ENCODE data around the gene CDC42EP4. TPM values are rescaled to one million over a fixed set of nuclear protein-coding genes. Genes with fewer than 3 reads are reported as not detected.
"Not testable (repeated sequence)": the region's sequence is repeated elsewhere in the genome, so short reads cannot be mapped to it uniquely, and the experiment has no call there.

Gene CDC42EP4
- total and polyA plus RNA-seq, 2 donors (not counting 1 experiment from before 2014, with no cell fraction given) = 20.9 to 34.2 TPM

- peaks cover 35% of the 10 kb centered on the region for H3K4me1 ChIP-seq (ENCODE audit: control insufficient read depth, extremely low read depth, insufficient read depth, low read length)
Observed at GRCh38 chr17:73309727-73310596, 1.8 kb downstream of the CDC42EP4 start.

GRCh38 chr17:73308959-73309358 lies 2.8 kb downstream of the CDC42EP4 start:
- H4K20me1 ChIP-seq (ENCODE audit: control insufficient read depth, extremely low read depth, insufficient read depth, low read length); H3K4me2 ChIP-seq (ENCODE audit: extremely low read depth, insufficient read depth, low read length); H3K36me3 ChIP-seq (ENCODE audit: control insufficient read depth, insufficient read depth, low read length); H3K9me3 ChIP-seq (ENCODE audit: control insufficient read depth, insufficient read depth, low read depth, low read length); H3K27me3 ChIP-seq (ENCODE audit: control insufficient read depth, insufficient read depth, low read length); H2AFZ ChIP-seq (ENCODE audit: low read length); H3K9ac ChIP-seq (ENCODE audit: insufficient read depth, low read length); DNase-seq (ENCODE audit: low read depth in 2 of 2): not testable (repeated sequence)
- H3K4me3 ChIP-seq (replicated peaks in 1 of 4; ENCODE audit: control extremely low read depth in 1 of 4, insufficient read depth in 1 of 4, low read depth in 3 of 4, low read length in 4 of 4) = peak overlapping the region in 2 of 4 experiments; percentile 90 to 100
- H3K79me2 ChIP-seq (ENCODE audit: control insufficient read depth, insufficient read depth, low read length) = peaks cover 67% of the 10 kb centered on the region
- H3K4me1 ChIP-seq (ENCODE audit: control insufficient read depth, extremely low read depth, insufficient read depth, low read length) = peaks cover 44% of the 10 kb centered on the region
- H3K27ac ChIP-seq (ENCODE audit: insufficient read depth, low read length) = peak overlapping the region; percentile 29

More at GRCh38 chr17:73309727-73310596, 1.8 kb downstream of the CDC42EP4 start:
- Histone ChIP-seq H3K9me3 (ENCODE audit: control insufficient read depth, insufficient read depth, low read depth, low read length) (no peaks in the 10 kb centered on the region), H3K9ac (ENCODE audit: insufficient read depth, low read length) (peak overlapping the region; percentile 88), H3K36me3 (ENCODE audit: control insufficient read depth, insufficient read depth, low read length) (no peaks in the 10 kb centered on the region), H3K79me2 (ENCODE audit: control insufficient read depth, insufficient read depth, low read length) (peaks cover 57% of the 10 kb centered on the region), H2AFZ (ENCODE audit: low read length) (no peak overlapping the region), H4K20me1 (ENCODE audit: control insufficient read depth, extremely low read depth, insufficient read depth, low read length) (no peaks in the 10 kb centered on the region), H3K4me3 (replicated peaks in 1 of 4; ENCODE audit: control extremely low read depth in 1 of 4, insufficient read depth in 1 of 4, low read depth in 3 of 4, low read length in 4 of 4) (peak overlapping the region; percentile 88 to 100 (median 94)), H3K27me3 (ENCODE audit: control insufficient read depth, insufficient read depth, low read length) (no peaks in the 10 kb centered on the region), H3K4me2 (ENCODE audit: extremely low read depth, insufficient read depth, low read length) (peak overlapping the region; percentile 92), H3K27ac (ENCODE audit: insufficient read depth, low read length) (peak overlapping the region; percentile 96)
- DNase-seq (ENCODE audit: low read depth in 2 of 2) = no peak
- TF ChIP-seq CTCF (conservative IDR thresholded peaks at IDR 0.05 in 1 of 2, IDR thresholded peaks at IDR 0.05 in 1 of 2; ENCODE audit: low read depth in 1 of 2, low read length in 2 of 2) = no peak
- TF ChIP-seq EZH2 (IDR thresholded peaks at IDR 0.05; ENCODE audit: low read length, missing control alignments) = no peak

GRCh38 chr17:73308017-73308823 lies 3.6 kb downstream of the CDC42EP4 start:
- Histone ChIP-seq H3K27ac (ENCODE audit: insufficient read depth, low read length) (peak overlapping the region; percentile 69), H3K9ac (ENCODE audit: insufficient read depth, low read length) (no peak overlapping the region), H4K20me1 (ENCODE audit: control insufficient read depth, extremely low read depth, insufficient read depth, low read length) (no peaks in the 10 kb centered on the region)

More at GRCh38 chr17:73308017-73308823, 3.6 kb downstream of the CDC42EP4 start:
- DNase-seq (ENCODE audit: low read depth in 2 of 2) = peak; percentile 86 to 95
- peak overlapping the region; percentile 7 to 100 (median 58) for H3K4me3 ChIP-seq (replicated peaks in 1 of 4; ENCODE audit: control extremely low read depth in 1 of 4, insufficient read depth in 1 of 4, low read depth in 3 of 4, low read length in 4 of 4)
- H3K79me2 ChIP-seq (ENCODE audit: control insufficient read depth, insufficient read depth, low read length) = peaks cover 70% of the 10 kb centered on the region
- TF ChIP-seq EZH2 (IDR thresholded peaks at IDR 0.05; ENCODE audit: low read length, missing control alignments) (no peak), CTCF (conservative IDR thresholded peaks at IDR 0.05 in 1 of 2, IDR thresholded peaks at IDR 0.05 in 1 of 2; ENCODE audit: low read depth in 1 of 2, low read length in 2 of 2) (no peak)
- H3K27me3 ChIP-seq (ENCODE audit: control insufficient read depth, insufficient read depth, low read length) = no peaks in the 10 kb centered on the region
- H3K9me3 ChIP-seq (ENCODE audit: control insufficient read depth, insufficient read depth, low read depth, low read length) = no peaks in the 10 kb centered on the region
- no peak overlapping the region for H2AFZ ChIP-seq (ENCODE audit: low read length)
- no peaks in the 10 kb centered on the region for H3K36me3 ChIP-seq (ENCODE audit: control insufficient read depth, insufficient read depth, low read length)
- H3K4me2 ChIP-seq (ENCODE audit: extremely low read depth, insufficient read depth, low read length) = peak overlapping the region; percentile 26
- H3K4me1 ChIP-seq (ENCODE audit: control insufficient read depth, extremely low read depth, insufficient read depth, low read length) = peaks cover 48% of the 10 kb centered on the region

All from fibroblast of lung (primary cell).